ENCODE measurements around the gene MEGF11.

DNA sequence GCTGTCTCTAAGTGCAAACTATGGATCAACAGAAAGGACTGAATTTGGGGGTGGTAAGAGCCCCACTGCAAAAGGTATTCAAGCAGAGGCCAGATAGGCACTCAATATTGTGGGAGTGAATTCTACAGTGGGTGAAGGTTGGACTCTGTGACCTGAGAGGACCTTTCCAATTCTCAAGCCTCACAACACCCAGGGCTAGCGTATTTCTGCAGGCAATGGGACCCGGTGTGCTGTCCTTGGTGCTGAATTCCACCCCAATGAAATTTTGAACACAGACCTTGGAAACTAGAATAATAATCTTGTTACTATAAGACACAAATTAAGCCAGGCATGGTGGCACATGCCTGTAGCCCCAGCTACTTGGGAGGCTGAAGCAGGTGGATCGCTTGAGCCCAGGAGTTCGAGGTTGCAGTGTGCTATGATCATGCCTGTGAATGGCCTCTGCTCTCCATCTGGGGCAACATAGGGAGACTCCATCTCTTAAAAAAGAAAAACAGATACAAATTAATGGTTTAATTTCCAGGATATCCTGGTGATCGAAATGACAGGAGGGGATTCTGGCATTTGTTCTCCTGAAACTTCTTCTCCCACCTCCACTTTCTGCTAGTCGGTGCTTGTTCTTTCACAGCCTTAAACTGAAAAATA lies 248.8 kb downstream of the MEGF11 start:
- TF ChIP-seq CTCF (IDR thresholded peaks at IDR 0.05) (no peak), JUN (IDR thresholded peaks at IDR 0.05) (no peak), ZNF302 (CRISPR knock-in tag; IDR thresholded peaks at IDR 0.05) (no peak), PBX3 (IDR thresholded peaks at IDR 0.05) (no peak), ESRRA (IDR thresholded peaks at IDR 0.05; ENCODE audit: borderline replicate concordance, low read length) (no peak), FOSL2 (IDR thresholded peaks at IDR 0.05) (no peak), FOSL2 (CRISPR knock-in tag; IDR thresholded peaks at IDR 0.05) (no peak), KDM1A (IDR thresholded peaks at IDR 0.05; ENCODE audit: low read depth) (no peak), BCL3 (IDR thresholded peaks at IDR 0.05) (no peak)
